Stomach (tissue), 9 donors: ENCODE data around the gene C19orf85. TPM values are rescaled to one million over a fixed set of nuclear protein-coding genes. Genes with fewer than 3 reads are reported as not detected.

Source experiments
- DNase-seq, 2 donors: peaks; one replicate each; pipeline versions ENCODE4 v3.0.0 to v3.0.0-alpha.2; 2013 to 2019
- H3K27ac ChIP-seq, 5 donors: fragments of 200-600 bp in 4 of 5; sonication (generic) in 4 of 5; one replicate each; pipeline ENCODE4 v1.5.1; 2013 to 2019; ENCODE audit warnings: mild to moderate bottlenecking in 1 of 5, moderate library complexity in 1 of 5
- H3K27me3 ChIP-seq, 3 donors: fragments of 200-600 bp; sonication (generic); one replicate each; pipeline ENCODE4 v1.5.1; 2017 to 2019; ENCODE audit warnings: mixed run types in 1 of 3
- H3K36me3 ChIP-seq, 4 donors: fragments of 200-600 bp; sonication (generic); 1 replicate in 3 of 4; 2 replicates in 1 of 4; pipeline ENCODE4 v1.5.1; 2016 to 2019
- H3K4me1 ChIP-seq, 4 donors: fragments of 200-600 bp; sonication (generic); one replicate each; pipeline ENCODE4 v1.5.1; 2016 to 2019
- H3K4me3 ChIP-seq, 4 donors: fragments of 200-600 bp; sonication (generic) in 3 of 4; one replicate each; pipeline ENCODE4 v1.5.1; 2016 to 2019; ENCODE audit warnings: mild to moderate bottlenecking in 1 of 4
- H3K9me3 ChIP-seq, 4 donors: fragments of 200-600 bp; sonication (generic); one replicate each; pipeline ENCODE4 v1.5.1; 2016 to 2019
- CTCF ChIP-seq, 7 experiments: fragments of 450-650 bp in 4 of 7; fragments of 200-600 bp in 3 of 7; sonication (generic) in 3 of 7; IDR thresholded peaks; one replicate each; pipeline ENCODE4 v1.5.1; 2016 to 2019; ENCODE audit warnings: antibody characterized with exemption in 7 of 7, control low read depth in 2 of 7, mild to moderate bottlenecking in 1 of 7
- EP300 ChIP-seq: sonication (generic); formaldehyde crosslinking; IDR thresholded peaks from one replicate; pipeline ENCODE4 v1.6.1; 2017; ENCODE audit warnings: antibody characterized with exemption
- POLR2A ChIP-seq, 4 donors: fragments of 450-650 bp; IDR thresholded peaks; one replicate each; pipeline ENCODE4 v1.6.1; 2016; ENCODE audit warnings: antibody characterized with exemption in 4 of 4, control low read depth in 2 of 4, mild to moderate bottlenecking in 1 of 4, moderate library complexity in 1 of 4
- POLR2AphosphoS5 ChIP-seq, 3 donors: sonication (generic); formaldehyde crosslinking; IDR thresholded peaks; one replicate each; pipeline ENCODE4 v1.6.1; 2016; ENCODE audit warnings: antibody characterized with exemption in 3 of 3
- WGBS, 5 donors: extraction: QIAGEN DNeasy Blood & Tissue Kit in 3 of 5; methylation state at CpG; one replicate each; pipeline versions ENCODE4 v1.1.5 to v1.1.7; 2013 to 2018; 5-methylcytosine and 5-hydroxymethylcytosine counted together
- intact Hi-C: fragments of 100-400 bp; cut with DNase I; formaldehyde crosslinking; loops from one replicate; pipeline ENCODE4 v1.15.1; 2023; ENCODE audit warnings: low total_unique reads
- polyA plus RNA-seq, 3 donors: library from polyadenylated mRNA; stranded (reverse); fragments of 200-250 nt; gene quantifications; one replicate each; pipeline ENCODE4 v1.2.3, GENCODE V29; 2013
- total RNA-seq, 5 donors: library from RNA; depleted of rRNA; stranded (reverse); fragments of >200 nt; gene quantifications; one replicate each; pipeline versions ENCODE4 v1.1.0 to v1.2.3, GENCODE V29; 2014 to 2016
- donor health status: healthy with polysubstance abuse.
- donor health status: Bipolar disorder and iron deficiency.
- donor health status: healthy.

C19orf85 gene
- total and polyA plus RNA-seq, 8 donors, result 0.23 TPM; not detected in 7

- intact Hi-C loops, result loop anchor here (5.0 kb wide), 1 partner anchor 36 kb away; no protein-coding TSS in a partner anchor
- WGBS, 5 donors, result 88 to 93% (median 92%) methylated on average over 4 of the region's 4 CpGs
- DNase-seq, result no peak
- Histone ChIP-seq H3K4me3 (no peak overlapping the region), H3K36me3 (no peaks in the 10 kb centered on the region), H3K4me1 (peaks cover 0 to 20% (median 18%) of the 10 kb centered on the region in 4 donors), H3K9me3 (no peaks in the 10 kb centered on the region), H3K27me3 (no peaks in the 10 kb centered on the region), H3K27ac (no peak overlapping the region)
- no peak for TF ChIP-seq EP300
- no peak for TF ChIP-seq CTCF (IDR thresholded peaks at IDR 0.05)
- no peak for TF ChIP-seq POLR2AphosphoS5 (IDR thresholded peaks at IDR 0.05)
- TF ChIP-seq POLR2A (IDR thresholded peaks at IDR 0.05), result no peak
These were observed 1.7 kb upstream of the C19orf85 start for GRCh38 chr19:55466241-55466614.

GRCh38 chr19:55465460-55466240 is 1.1 kb upstream of the C19orf85 start:
- H3K4me3 ChIP-seq, result no peak overlapping the region
- H3K9me3 ChIP-seq, result no peaks in the 10 kb centered on the region
- 75 to 80% (median 75%) methylated on average over 4 to 11 of the region's 11 CpGs for WGBS, 5 donors
- no peaks in the 10 kb centered on the region for H3K27me3 ChIP-seq
- no peak overlapping the region for H3K27ac ChIP-seq
- no peak for DNase-seq
- intact Hi-C loops, result loop anchor here (5.0 kb wide), 1 partner anchor 37 kb away; no protein-coding TSS in a partner anchor
- no peaks in the 10 kb centered on the region for H3K36me3 ChIP-seq
- no peak for TF ChIP-seq CTCF (IDR thresholded peaks at IDR 0.05)
- TF ChIP-seq EP300, result no peak
- no peak for TF ChIP-seq POLR2AphosphoS5 (IDR thresholded peaks at IDR 0.05)
- TF ChIP-seq POLR2A (IDR thresholded peaks at IDR 0.05), result no peak
- peaks cover 4 to 25% (median 24%) of the 10 kb centered on the region in 4 donors for H3K4me1 ChIP-seq

- no peak for DNase-seq
- Histone ChIP-seq H3K9me3 (no peaks in the 10 kb centered on the region), H3K27me3 (no peaks in the 10 kb centered on the region), H3K36me3 (no peaks in the 10 kb centered on the region), H3K4me1 (peaks cover 17 to 39% (median 38%) of the 10 kb centered on the region in 4 donors), H3K4me3 (no peak overlapping the region), H3K27ac (no peak overlapping the region)
- TF ChIP-seq POLR2AphosphoS5 (IDR thresholded peaks at IDR 0.05), result no peak
- no peak for TF ChIP-seq CTCF (IDR thresholded peaks at IDR 0.05)
- no peak for TF ChIP-seq EP300
- no peak for TF ChIP-seq POLR2A (IDR thresholded peaks at IDR 0.05)
- intact Hi-C loops, result no loop called here
- WGBS, 5 donors, result 60 to 83% (median 71%) methylated on average over 17 to 23 of the region's 23 CpGs
These were observed 401 bp downstream of the C19orf85 start for GRCh38 chr19:55464039-55464661.

- TF ChIP-seq POLR2AphosphoS5 (IDR thresholded peaks at IDR 0.05) (no peak), POLR2A (IDR thresholded peaks at IDR 0.05) (no peak), CTCF (IDR thresholded peaks at IDR 0.05) (no peak), EP300 (no peak)
- no peak for DNase-seq
- Histone ChIP-seq H3K9me3 (no peaks in the 10 kb centered on the region), H3K4me3 (no peak overlapping the region), H3K36me3 (no peaks in the 10 kb centered on the region), H3K27ac (no peak overlapping the region), H3K4me1 (peaks cover 17 to 39% (median 38%) of the 10 kb centered on the region in 4 donors), H3K27me3 (no peaks in the 10 kb centered on the region)
- intact Hi-C loops, result no loop called here
- WGBS, 5 donors, result 64 to 77% (median 74%) methylated on average over 10 to 15 of the region's 15 CpGs
These were observed 944 bp downstream of the C19orf85 start for GRCh38 chr19:55463583-55464031.
